ENCODE measurements around the gene SLC22A17. TPM values are rescaled to one million over a fixed set of nuclear protein-coding genes. Genes with fewer than 3 reads are reported as not detected.

SLC22A17 gene
- polyA plus RNA-seq, 1 donor from 2014 or later: 182 TPM

DNA sequence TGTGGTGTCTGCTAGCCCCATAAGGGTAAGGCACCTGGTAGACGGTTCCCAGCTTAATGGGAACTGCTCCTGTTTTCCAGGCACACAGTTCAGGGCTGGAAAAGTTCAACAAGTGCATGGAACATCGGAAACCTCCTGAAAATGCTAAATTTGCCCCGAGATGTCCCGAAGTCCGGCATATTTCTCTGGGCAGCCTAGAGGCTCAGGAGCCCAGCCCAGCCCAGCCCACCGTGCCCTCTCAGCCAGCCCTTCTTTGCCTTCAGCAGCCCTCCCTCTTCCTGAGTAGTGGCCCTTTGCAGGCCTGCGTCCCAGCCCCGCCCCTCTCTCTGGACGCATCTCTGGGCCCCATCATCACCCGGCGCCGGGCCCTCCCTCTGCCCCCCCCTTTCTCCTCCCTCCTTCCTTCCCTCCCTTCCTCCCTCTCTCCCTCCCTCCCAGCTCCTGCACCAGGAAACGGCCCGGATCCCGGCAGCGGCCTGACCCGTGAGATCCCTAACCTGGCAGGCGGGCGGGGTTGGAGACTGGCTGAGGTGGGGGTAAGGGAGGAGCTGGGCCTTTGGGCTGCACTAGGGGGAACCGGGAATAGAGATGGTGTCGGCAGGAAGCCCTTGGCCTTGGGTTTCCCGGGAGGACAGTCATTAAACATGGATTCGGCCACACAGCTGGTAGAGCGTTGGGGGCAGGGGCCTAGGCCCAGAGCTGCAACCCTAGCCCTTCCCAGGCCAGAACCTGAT is 46.1 kb downstream of the SLC22A17 start, which contains the start of gene BCL2L2:
TSS of gene BCL2L2 (plus strand) at position 422 of the 734 bp plus-strand sequence. CDS start 935 bp downstream, outside the sequence.
- H3K9ac ChIP-seq (ENCODE audit: low read length): peak within 1 kb of the TSS; percentile 96
- H3K9me3 ChIP-seq (ENCODE audit: low read length): no peaks in the 10 kb centered on the region
- peak within 1 kb of the TSS; percentile 92 for H3K4me2 ChIP-seq (ENCODE audit: low read length)
- H3F3A ChIP-seq (ENCODE audit: insufficient read depth, low read length, poor library complexity, severe bottlenecking): peaks cover 7% of the 10 kb centered on the region
- H3K9me2 ChIP-seq (ENCODE audit: insufficient read depth, low read length): no peaks in the 10 kb centered on the region
- peak; percentile 88 for TF ChIP-seq POLR2AphosphoS5 (IDR thresholded peaks at IDR 0.05)
- peak; percentile 28 for TF ChIP-seq EP300 (conservative IDR thresholded peaks at IDR 0.05; ENCODE audit: poor library complexity, severe bottlenecking)
- TF ChIP-seq TAF1 (IDR thresholded peaks at IDR 0.05; ENCODE audit: low read depth): peak; percentile 51
- peak; percentile 60 for TF ChIP-seq MXI1 (conservative IDR thresholded peaks at IDR 0.05; ENCODE audit: poor library complexity, severe bottlenecking)
- TF ChIP-seq, protein P1, sequence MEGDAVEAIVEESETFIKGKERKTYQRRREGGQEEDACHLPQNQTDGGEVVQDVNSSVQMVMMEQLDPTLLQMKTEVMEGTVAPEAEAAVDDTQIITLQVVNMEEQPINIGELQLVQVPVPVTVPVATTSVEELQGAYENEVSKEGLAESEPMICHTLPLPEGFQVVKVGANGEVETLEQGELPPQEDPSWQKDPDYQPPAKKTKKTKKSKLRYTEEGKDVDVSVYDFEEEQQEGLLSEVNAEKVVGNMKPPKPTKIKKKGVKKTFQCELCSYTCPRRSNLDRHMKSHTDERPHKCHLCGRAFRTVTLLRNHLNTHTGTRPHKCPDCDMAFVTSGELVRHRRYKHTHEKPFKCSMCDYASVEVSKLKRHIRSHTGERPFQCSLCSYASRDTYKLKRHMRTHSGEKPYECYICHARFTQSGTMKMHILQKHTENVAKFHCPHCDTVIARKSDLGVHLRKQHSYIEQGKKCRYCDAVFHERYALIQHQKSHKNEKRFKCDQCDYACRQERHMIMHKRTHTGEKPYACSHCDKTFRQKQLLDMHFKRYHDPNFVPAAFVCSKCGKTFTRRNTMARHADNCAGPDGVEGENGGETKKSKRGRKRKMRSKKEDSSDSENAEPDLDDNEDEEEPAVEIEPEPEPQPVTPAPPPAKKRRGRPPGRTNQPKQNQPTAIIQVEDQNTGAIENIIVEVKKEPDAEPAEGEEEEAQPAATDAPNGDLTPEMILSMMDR (IDR thresholded peaks at IDR 0.05; ENCODE audit: poor library complexity, severe bottlenecking): no peak
- TF ChIP-seq RAD21 (conservative IDR thresholded peaks at IDR 0.05): peak; percentile 12
- TF ChIP-seq, protein P2, sequence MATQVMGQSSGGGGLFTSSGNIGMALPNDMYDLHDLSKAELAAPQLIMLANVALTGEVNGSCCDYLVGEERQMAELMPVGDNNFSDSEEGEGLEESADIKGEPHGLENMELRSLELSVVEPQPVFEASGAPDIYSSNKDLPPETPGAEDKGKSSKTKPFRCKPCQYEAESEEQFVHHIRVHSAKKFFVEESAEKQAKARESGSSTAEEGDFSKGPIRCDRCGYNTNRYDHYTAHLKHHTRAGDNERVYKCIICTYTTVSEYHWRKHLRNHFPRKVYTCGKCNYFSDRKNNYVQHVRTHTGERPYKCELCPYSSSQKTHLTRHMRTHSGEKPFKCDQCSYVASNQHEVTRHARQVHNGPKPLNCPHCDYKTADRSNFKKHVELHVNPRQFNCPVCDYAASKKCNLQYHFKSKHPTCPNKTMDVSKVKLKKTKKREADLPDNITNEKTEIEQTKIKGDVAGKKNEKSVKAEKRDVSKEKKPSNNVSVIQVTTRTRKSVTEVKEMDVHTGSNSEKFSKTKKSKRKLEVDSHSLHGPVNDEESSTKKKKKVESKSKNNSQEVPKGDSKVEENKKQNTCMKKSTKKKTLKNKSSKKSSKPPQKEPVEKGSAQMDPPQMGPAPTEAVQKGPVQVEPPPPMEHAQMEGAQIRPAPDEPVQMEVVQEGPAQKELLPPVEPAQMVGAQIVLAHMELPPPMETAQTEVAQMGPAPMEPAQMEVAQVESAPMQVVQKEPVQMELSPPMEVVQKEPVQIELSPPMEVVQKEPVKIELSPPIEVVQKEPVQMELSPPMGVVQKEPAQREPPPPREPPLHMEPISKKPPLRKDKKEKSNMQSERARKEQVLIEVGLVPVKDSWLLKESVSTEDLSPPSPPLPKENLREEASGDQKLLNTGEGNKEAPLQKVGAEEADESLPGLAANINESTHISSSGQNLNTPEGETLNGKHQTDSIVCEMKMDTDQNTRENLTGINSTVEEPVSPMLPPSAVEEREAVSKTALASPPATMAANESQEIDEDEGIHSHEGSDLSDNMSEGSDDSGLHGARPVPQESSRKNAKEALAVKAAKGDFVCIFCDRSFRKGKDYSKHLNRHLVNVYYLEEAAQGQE (IDR thresholded peaks at IDR 0.05; ENCODE audit: borderline replicate concordance): peak; percentile 61
- peak; percentile 18 for TF ChIP-seq SMC3 (conservative IDR thresholded peaks at IDR 0.05; ENCODE audit: poor library complexity)
- no peak for TF ChIP-seq EZH2 (IDR thresholded peaks at IDR 0.05; ENCODE audit: borderline replicate concordance, insufficient read depth, low read length, poor library complexity, severe bottlenecking)
- no peaks in the 10 kb centered on the region for H3K36me3 ChIP-seq (ENCODE audit: insufficient read depth, low read length)
- H4K20me1 ChIP-seq (ENCODE audit: insufficient read depth): no peaks in the 10 kb centered on the region
- H3K4me3 ChIP-seq (ENCODE audit: low read length): peak within 1 kb of the TSS; percentile 84
- peaks cover 25% of the 10 kb centered on the region for H3K79me2 ChIP-seq (replicated peaks; ENCODE audit: insufficient read depth, low read length)
- H2AFZ ChIP-seq (ENCODE audit: low read depth, low read length): peak within 1 kb of the TSS; percentile 88
- peak within 1 kb of the TSS; percentile 84 for H3K27ac ChIP-seq (ENCODE audit: low read length)
- no peaks in the 10 kb centered on the region for H3K27me3 ChIP-seq (ENCODE audit: insufficient read depth, low read depth, low read length)

DNA sequence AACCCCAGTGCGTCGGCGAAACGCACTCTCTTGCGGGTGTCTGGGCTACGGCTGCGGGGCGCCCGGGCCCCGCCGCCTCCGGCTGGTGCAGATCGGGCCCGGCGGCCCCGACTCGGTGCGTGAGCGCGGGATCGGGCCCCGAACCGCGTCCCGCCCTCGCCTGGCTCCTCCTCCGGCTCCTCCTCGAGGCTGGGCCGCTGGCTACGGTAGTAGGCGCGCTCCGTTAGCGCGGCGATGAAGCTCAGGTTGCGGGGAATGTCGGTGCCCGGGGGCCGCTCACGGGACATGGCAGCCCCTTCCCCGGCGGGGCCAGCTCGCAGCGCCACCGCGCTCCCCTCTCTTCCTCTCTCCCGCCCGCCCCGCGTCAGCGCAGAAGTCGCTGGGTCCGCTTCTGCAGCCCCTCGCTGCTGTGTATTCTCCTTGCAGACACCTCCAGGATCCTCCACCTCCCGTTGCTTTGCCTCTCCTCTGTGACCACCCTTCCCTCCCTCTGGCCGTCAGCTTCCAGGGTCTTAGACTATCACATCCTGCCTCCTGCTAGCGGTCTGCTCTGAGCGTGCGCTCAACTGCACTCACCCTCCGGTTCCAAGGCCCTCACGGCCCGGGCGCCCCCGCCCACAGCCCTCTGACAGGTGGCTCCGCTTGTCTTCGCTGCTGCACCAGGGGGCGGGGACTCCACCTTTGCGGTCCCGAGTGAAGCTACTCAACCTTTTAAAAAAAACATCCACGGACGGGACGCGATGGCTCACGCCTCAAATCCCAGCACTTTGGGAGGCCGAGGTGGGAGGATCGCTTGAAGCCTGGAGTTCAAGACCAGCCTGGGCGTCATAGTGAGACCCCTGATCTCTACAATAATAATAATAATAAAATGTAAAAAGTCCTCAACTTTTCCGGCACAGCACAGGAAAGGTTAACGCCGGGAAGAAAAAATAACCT is 50.1 kb downstream of the SLC22A17 start, which contains the start of gene PPP1R3E:
TSS of gene PPP1R3E (minus strand) at position 570 of the 936 bp plus-strand sequence. CDS start at position 287, 283 bp downstream.
- peak within 1 kb of the TSS; percentile 73 for H2AFZ ChIP-seq (ENCODE audit: low read depth, low read length)
- peak within 1 kb of the TSS; percentile 95 for H3K27ac ChIP-seq (ENCODE audit: low read length)
- no peaks in the 10 kb centered on the region for H3K36me3 ChIP-seq (ENCODE audit: insufficient read depth, low read length)
- TF ChIP-seq, protein P2 (IDR thresholded peaks at IDR 0.05; ENCODE audit: borderline replicate concordance): peak; percentile 56
- TF ChIP-seq SMC3 (conservative IDR thresholded peaks at IDR 0.05; ENCODE audit: poor library complexity) (no peak), POLR2AphosphoS5 (IDR thresholded peaks at IDR 0.05) (peak; percentile 80), EZH2 (IDR thresholded peaks at IDR 0.05; ENCODE audit: borderline replicate concordance, insufficient read depth, low read length, poor library complexity, severe bottlenecking) (no peak), TAF1 (IDR thresholded peaks at IDR 0.05; ENCODE audit: low read depth) (peak; percentile 32)
- H3K9me3 ChIP-seq (ENCODE audit: low read length): no peaks in the 10 kb centered on the region
- H3K9ac ChIP-seq (ENCODE audit: low read length): peak within 1 kb of the TSS; percentile 96
- peak within 1 kb of the TSS; percentile 98 for H3K4me3 ChIP-seq (ENCODE audit: low read length)
- no peaks in the 10 kb centered on the region for H4K20me1 ChIP-seq (ENCODE audit: insufficient read depth)
- H3K79me2 ChIP-seq (replicated peaks; ENCODE audit: insufficient read depth, low read length): peaks cover 24% of the 10 kb centered on the region
- peak within 1 kb of the TSS; percentile 64 for H3K4me2 ChIP-seq (ENCODE audit: low read length)
- H3F3A ChIP-seq (ENCODE audit: insufficient read depth, low read length, poor library complexity, severe bottlenecking): peaks cover 13% of the 10 kb centered on the region
- no peaks in the 10 kb centered on the region for H3K9me2 ChIP-seq (ENCODE audit: insufficient read depth, low read length)
- no peaks in the 10 kb centered on the region for H3K27me3 ChIP-seq (ENCODE audit: insufficient read depth, low read depth, low read length)
